Esophagus muscularis mucosa (tissue), 4 donors: ENCODE results near the gene MAP3K10. TPM values are rescaled to one million over a fixed set of nuclear protein-coding genes. Genes with fewer than 3 reads are reported as not detected.

Experiments used
- DNase-seq: peaks from one replicate; pipeline ENCODE4 v3.0.0-alpha.2; 2017; ENCODE audit errors: extremely low spot score
- H3K27ac ChIP-seq, 4 donors: fragments of 200-600 bp; sonication (generic); replicated peaks in 1 of 4; 1 replicate in 3 of 4; 2 replicates in 1 of 4; pipeline ENCODE4 v1.5.1; 2016 to 2019; ENCODE audit warnings: mild to moderate bottlenecking in 1 of 4
- H3K27me3 ChIP-seq, 4 donors: fragments of 200-600 bp; sonication (generic); one replicate each; pipeline versions ENCODE4 v1.5.1 to v1.6.0; 2016 to 2019
- H3K36me3 ChIP-seq, 4 donors: fragments of 200-600 bp; sonication (generic); one replicate each; pipeline ENCODE4 v1.5.1; 2016 to 2019
- H3K4me1 ChIP-seq, 4 donors: fragments of 200-600 bp; sonication (generic); one replicate each; pipeline ENCODE4 v1.5.1; 2016 to 2019
- H3K4me3 ChIP-seq, 4 donors: fragments of 200-600 bp; sonication (generic); 1 replicate in 2 of 4; 2 replicates in 2 of 4; pipeline ENCODE4 v1.5.1; 2016 to 2019; ENCODE audit warnings: mild to moderate bottlenecking in 4 of 4, moderate library complexity in 1 of 4
- H3K9me3 ChIP-seq, 4 donors: fragments of 200-600 bp; sonication (generic); 1 replicate in 3 of 4; 2 replicates in 1 of 4; pipeline ENCODE4 v1.5.1; 2016 to 2019
- CTCF ChIP-seq, 3 experiments: fragments of 200-600 bp in 2 of 3; fragments of 450-650 bp in 1 of 3; sonication (generic) in 2 of 3; IDR thresholded peaks; one replicate each; pipeline ENCODE4 v1.5.1; 2017 to 2019; ENCODE audit warnings: antibody characterized with exemption in 3 of 3, mild to moderate bottlenecking in 2 of 3, moderate library complexity in 1 of 3
- EP300 ChIP-seq: sonication (generic); formaldehyde crosslinking; IDR thresholded peaks from one replicate; pipeline ENCODE4 v1.6.1; 2017; ENCODE audit warnings: antibody characterized with exemption
- POLR2A ChIP-seq: fragments of 450-650 bp; IDR thresholded peaks from one replicate; pipeline ENCODE4 v1.6.1; 2017; ENCODE audit warnings: antibody characterized with exemption, moderate library complexity, mild to moderate bottlenecking, low read depth
- POLR2AphosphoS5 ChIP-seq, 2 donors: sonication (generic); formaldehyde crosslinking; IDR thresholded peaks; one replicate each; pipeline ENCODE4 v1.6.1; 2017; ENCODE audit warnings: antibody characterized with exemption in 2 of 2
- whole genome bisulfite sequencing: methylation state at CpG from one replicate; pipeline ENCODE4 v1.1.5; 2018; 5-methylcytosine and 5-hydroxymethylcytosine counted together
- intact Hi-C: fragments of 100-400 bp; cut with DNase I; formaldehyde crosslinking; loops from one replicate; pipeline ENCODE4 v1.15.1; 2023
- total RNA-seq, 4 donors: library from RNA; depleted of rRNA; stranded (reverse); fragments of >200 nt; gene quantifications; one replicate each; pipeline versions ENCODE4 v1.1.0 to v1.2.1, GENCODE V29; 2016

MAP3K10 gene
- total RNA-seq, 4 donors from 2014 or later: 10.1 to 25.9 (median 20.8) TPM

GRCh38 chr19:40232479-40232878 lies 41.3 kb downstream of the MAP3K10 start:
- peaks cover 13 to 18% (median 18%) of the 10 kb centered on the region in 4 donors for H3K4me1 ChIP-seq
- TF ChIP-seq POLR2AphosphoS5 (IDR thresholded peaks at IDR 0.05): no peak
- no peak for TF ChIP-seq EP300
- TF ChIP-seq CTCF (IDR thresholded peaks at IDR 0.05): no peak
- no peak for TF ChIP-seq POLR2A
- H3K9me3 ChIP-seq: no peaks in the 10 kb centered on the region
- H3K27me3 ChIP-seq: no peaks in the 10 kb centered on the region
- peaks cover 36 to 51% (median 48%) of the 10 kb centered on the region in 4 donors for H3K36me3 ChIP-seq
- intact Hi-C loops: no loop called here
- no peak for DNase-seq
- no peak overlapping the region for H3K4me3 ChIP-seq
- no peak overlapping the region for H3K27ac ChIP-seq
- WGBS: 72% methylated on average over 10 of the region's 12 CpGs

DNA sequence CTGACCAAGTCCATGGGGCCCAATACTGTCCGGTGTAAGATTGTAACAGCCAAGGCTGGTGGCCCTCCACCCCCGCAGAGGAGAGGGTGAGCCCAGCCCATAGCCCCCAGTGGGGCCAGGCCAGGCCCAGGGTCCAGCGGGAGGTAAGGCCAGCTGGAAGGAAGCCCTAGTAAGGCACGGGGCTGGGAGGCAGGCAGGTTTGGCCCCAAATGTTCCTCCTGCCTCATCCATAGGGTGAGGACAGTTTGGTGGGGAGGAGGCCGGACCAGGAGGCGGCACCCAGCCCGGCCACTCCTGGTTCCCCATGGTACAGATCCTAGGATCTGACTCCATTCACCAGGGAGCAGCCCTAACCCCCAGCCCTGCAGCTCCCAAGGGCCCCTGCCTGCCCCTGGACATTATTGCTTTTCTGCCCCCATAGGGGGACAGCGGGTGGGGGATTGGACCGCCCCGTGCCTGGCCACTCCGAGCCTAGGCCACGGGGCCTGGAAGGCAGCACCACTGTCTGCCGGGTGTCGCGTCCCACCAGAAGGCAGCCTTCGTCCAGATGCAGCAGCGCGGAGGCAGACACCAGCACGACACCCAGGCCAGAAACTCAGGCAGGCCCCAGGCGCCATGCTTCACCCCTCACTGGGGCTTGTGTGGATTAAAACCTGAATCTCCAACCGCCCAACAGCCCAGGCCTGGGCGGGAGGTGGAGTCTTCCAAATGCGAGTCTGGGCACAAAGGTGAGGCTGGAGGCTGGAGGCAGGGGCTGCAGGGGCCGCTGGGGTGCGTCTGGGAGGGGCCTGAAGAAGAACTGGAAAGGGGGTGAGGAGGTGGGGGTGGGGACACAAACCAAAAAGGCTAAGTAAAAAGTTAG lies 42.0 kb downstream of the MAP3K10 start:
- Histone ChIP-seq H3K27ac (no peak overlapping the region), H3K4me3 (no peak overlapping the region), H3K36me3 (peaks cover 43 to 58% (median 55%) of the 10 kb centered on the region in 4 donors), H3K4me1 (peaks cover 13 to 18% (median 18%) of the 10 kb centered on the region in 4 donors), H3K27me3 (no peaks in the 10 kb centered on the region), H3K9me3 (no peaks in the 10 kb centered on the region)
- intact Hi-C loops: no loop called here
- 88% methylated on average over 18 of the region's 25 CpGs for WGBS
- TF ChIP-seq POLR2A (no peak), POLR2AphosphoS5 (IDR thresholded peaks at IDR 0.05) (no peak), EP300 (no peak), CTCF (IDR thresholded peaks at IDR 0.05) (no peak)
- no peak for DNase-seq

GRCh38 chr19:40233811-40234389 lies 42.7 kb downstream of the MAP3K10 start:
- Histone ChIP-seq H3K27me3 (no peaks in the 10 kb centered on the region), H3K4me1 (peaks cover 13 to 18% (median 18%) of the 10 kb centered on the region in 4 donors), H3K27ac (no peak overlapping the region), H3K4me3 (no peak overlapping the region), H3K9me3 (no peaks in the 10 kb centered on the region), H3K36me3 (peaks cover 50 to 65% (median 62%) of the 10 kb centered on the region in 4 donors)
- TF ChIP-seq POLR2A: no peak
- no peak for TF ChIP-seq CTCF (IDR thresholded peaks at IDR 0.05)
- no peak for TF ChIP-seq POLR2AphosphoS5 (IDR thresholded peaks at IDR 0.05)
- no peak for TF ChIP-seq EP300
- DNase-seq: no peak
- WGBS: 90% methylated on average over 20 of the region's 20 CpGs
- intact Hi-C loops: no loop called here

- no peak overlapping the region for H3K4me3 ChIP-seq
- H3K36me3 ChIP-seq: peaks cover 55 to 73% (median 69%) of the 10 kb centered on the region in 4 donors
- intact Hi-C loops: no loop called here
- H3K4me1 ChIP-seq: peaks cover 13 to 18% (median 18%) of the 10 kb centered on the region in 4 donors
- no peak overlapping the region for H3K27ac ChIP-seq
- H3K9me3 ChIP-seq: no peaks in the 10 kb centered on the region
- no peak for DNase-seq
- H3K27me3 ChIP-seq: no peaks in the 10 kb centered on the region
- TF ChIP-seq CTCF (IDR thresholded peaks at IDR 0.05): no peak
- no peak for TF ChIP-seq POLR2A
- no peak for TF ChIP-seq POLR2AphosphoS5 (IDR thresholded peaks at IDR 0.05)
- no peak for TF ChIP-seq EP300
- WGBS: 90% methylated on average over 13 of the region's 22 CpGs
Observed at GRCh38 chr19:40234429-40235237, 43.4 kb downstream of the MAP3K10 start.
